ENCODE measurements around the gene HTR6. TPM values are rescaled to one million over a fixed set of nuclear protein-coding genes. Genes with fewer than 3 reads are reported as not detected.

Gene HTR6
- total and polyA plus RNA-seq, 2 of the 4 experiments (the other 2 are of a cell fraction): not detected

DNA sequence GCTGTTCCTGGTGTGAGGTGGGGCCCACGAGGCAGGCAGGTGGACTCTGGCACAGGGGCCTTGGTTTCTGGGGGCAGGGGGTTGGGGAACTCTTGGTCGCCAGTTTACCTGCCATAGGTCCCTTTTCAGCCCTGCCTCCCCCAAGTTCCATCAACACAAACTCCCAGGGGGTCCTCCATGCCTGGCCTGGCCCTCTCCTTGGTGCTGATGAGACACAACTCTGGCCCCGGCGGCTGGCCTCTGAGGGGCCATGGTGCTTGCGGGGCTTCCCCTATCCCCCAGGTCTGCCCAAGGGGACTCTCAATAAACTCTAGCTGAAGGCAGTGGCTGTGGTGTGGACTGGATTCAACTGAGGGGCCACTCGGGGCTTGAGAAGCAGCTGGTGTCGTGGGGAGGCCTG is 16.0 kb downstream of the HTR6 start:
- no peak overlapping the region for H2BK120ac ChIP-seq (ENCODE audit: low read depth, low read length)
- ATAC-seq (ENCODE audit: low read depth): no peak
- no peak overlapping the region for H4K5ac ChIP-seq (ENCODE audit: low read depth, low read length)
- intact Hi-C loops (cut with micrococcal nuclease) (no loop called here), in situ Hi-C loops (cut with MboI; ENCODE audit: low sequenced_read_pairs) (no loop called here), dilution Hi-C loops (cut with HindIII; ENCODE audit: low sequenced_read_pairs, unreplicated experiment) (no loop called here)
- no peak overlapping the region for H3K4me2 ChIP-seq (ENCODE audit: low read depth, low read length)
- no peak overlapping the region for H2AK5ac ChIP-seq (ENCODE audit: low read depth, low read length)
- POLR2A ChIA-PET (ENCODE audit: unreplicated experiment): no interaction called here
- H3K27me3 ChIP-seq (ENCODE audit: control insufficient read depth, insufficient read depth, low read length): no peaks in the 10 kb centered on the region
- H3K27ac ChIP-seq (ENCODE audit: insufficient read depth, low read length): no peak overlapping the region
- DNase-seq: no peak
- no peak overlapping the region for H3K4ac ChIP-seq (ENCODE audit: low read depth, low read length)
- H2BK5ac ChIP-seq (ENCODE audit: low read depth, low read length, poor library complexity, severe bottlenecking): no peak overlapping the region
- no peaks in the 10 kb centered on the region for H3K9me3 ChIP-seq (ENCODE audit: control insufficient read depth, insufficient read depth, low read length)
- H3K79me1 ChIP-seq (ENCODE audit: low read depth in 1 of 2, low read length in 2 of 2): no peaks in the 10 kb centered on the region
- H3K18ac ChIP-seq (ENCODE audit: low read depth, low read length): no peak overlapping the region
- H4K20me1 ChIP-seq (ENCODE audit: insufficient read depth, low read length): peaks cover 3% of the 10 kb centered on the region
- H2AFZ ChIP-seq (replicated peaks; ENCODE audit: low read length, poor library complexity): no peak overlapping the region
- no peak overlapping the region for H3K56ac ChIP-seq (ENCODE audit: extremely low read depth, insufficient read depth, low read length)
- TF ChIP-seq, protein P1, sequence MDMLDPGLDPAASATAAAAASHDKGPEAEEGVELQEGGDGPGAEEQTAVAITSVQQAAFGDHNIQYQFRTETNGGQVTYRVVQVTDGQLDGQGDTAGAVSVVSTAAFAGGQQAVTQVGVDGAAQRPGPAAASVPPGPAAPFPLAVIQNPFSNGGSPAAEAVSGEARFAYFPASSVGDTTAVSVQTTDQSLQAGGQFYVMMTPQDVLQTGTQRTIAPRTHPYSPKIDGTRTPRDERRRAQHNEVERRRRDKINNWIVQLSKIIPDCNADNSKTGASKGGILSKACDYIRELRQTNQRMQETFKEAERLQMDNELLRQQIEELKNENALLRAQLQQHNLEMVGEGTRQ (IDR thresholded peaks at IDR 0.05; ENCODE audit: low read depth, low read length): no peak
- TF ChIP-seq MXI1 (IDR thresholded peaks at IDR 0.05; ENCODE audit: borderline replicate concordance, low read depth, low read length) (no peak), SMC3 (IDR thresholded peaks at IDR 0.05; ENCODE audit: low read depth, low read length) (no peak), POLR2A (IDR thresholded peaks at IDR 0.05; ENCODE audit: low read depth, low read length) (no peak), FOS (IDR thresholded peaks at IDR 0.05; ENCODE audit: low read depth, low read length) (no peak), RCOR1 (IDR thresholded peaks at IDR 0.05; ENCODE audit: insufficient replicate concordance, low read length) (no peak), NFE2L2 (IDR thresholded peaks at IDR 0.05; ENCODE audit: low read depth, low read length) (no peak), CHD1 (IDR thresholded peaks at IDR 0.05; ENCODE audit: low read depth, low read length) (no peak), BHLHE40 (IDR thresholded peaks at IDR 0.05; ENCODE audit: low read depth, low read length) (no peak), RAD21 (IDR thresholded peaks at IDR 0.05; ENCODE audit: low read length) (no peak), MAZ (IDR thresholded peaks at IDR 0.05; ENCODE audit: borderline replicate concordance, low read depth, low read length) (no peak)
- no peak overlapping the region for H3K14ac ChIP-seq (replicated peaks; ENCODE audit: low read depth, low read length)
- WGBS, 2 experiments (ENCODE audit: extremely low coverage in 2 of 2, insufficient read length in 1 of 2): no CpG with 5 or more reads among the region's 7 CpGs
- H2BK15ac ChIP-seq (ENCODE audit: low read depth, low read length): no peak overlapping the region
- no peak overlapping the region for H2BK20ac ChIP-seq (ENCODE audit: low read depth, low read length)
- no TSS peak for BruUV-seq (replicated peaks)
- no peaks in the 10 kb centered on the region for H3K4me1 ChIP-seq (ENCODE audit: control insufficient read depth, insufficient read depth, low read length)
- CTCF ChIA-PET: no interaction called here
- no peak overlapping the region for H4K91ac ChIP-seq (ENCODE audit: insufficient read depth, low read depth, low read length)
- H3K23ac ChIP-seq (ENCODE audit: low read depth, low read length): no peak overlapping the region
- H2AK9ac ChIP-seq (replicated peaks; ENCODE audit: low read depth, low read length, poor library complexity): no peak overlapping the region
- H4K8ac ChIP-seq (ENCODE audit: low read depth in 2 of 2, low read length in 2 of 2): no peak overlapping the region
- H3K4me3 ChIP-seq (ENCODE audit: insufficient read depth, low read depth, low read length): no peak overlapping the region
- no peaks in the 10 kb centered on the region for H3K36me3 ChIP-seq (ENCODE audit: control insufficient read depth, insufficient read depth, low read length)
- H3K9me1 ChIP-seq (ENCODE audit: insufficient read depth, low read length): no peaks in the 10 kb centered on the region; the same call in 1 of the 2 replicates
- no peak overlapping the region for H3K9ac ChIP-seq (ENCODE audit: low read depth, low read length)
